GM21515 (cell line): ENCODE results near the gene TRAPPC6A.
A peak's percentile ranks its signal among the peaks of the same experiment; 100 is the strongest.

ENCODE experiments used
- ATAC-seq: cut with Tn5 transposase; IDR thresholded peaks from one replicate; pipeline ENCODE4 v1.9.1; 2021; ENCODE audit not compliant: unreplicated experiment

Gene TRAPPC6A

GRCh38 chr19:45186509-45187334, 8.7 kb upstream of the TRAPPC6A start:
- no peak for ATAC-seq

GRCh38 chr19:45184115-45184514, 6.1 kb upstream of the TRAPPC6A start:
- no peak for ATAC-seq

- no peak for ATAC-seq
Observed at GRCh38 chr19:45182758-45183157, 4.7 kb upstream of the TRAPPC6A start.

- ATAC-seq = no peak
Observed at GRCh38 chr19:45180936-45181335, 2.9 kb upstream of the TRAPPC6A start.

GRCh38 chr19:45179892-45180370, 1.9 kb upstream of the TRAPPC6A start:
- ATAC-seq = no peak

DNA sequence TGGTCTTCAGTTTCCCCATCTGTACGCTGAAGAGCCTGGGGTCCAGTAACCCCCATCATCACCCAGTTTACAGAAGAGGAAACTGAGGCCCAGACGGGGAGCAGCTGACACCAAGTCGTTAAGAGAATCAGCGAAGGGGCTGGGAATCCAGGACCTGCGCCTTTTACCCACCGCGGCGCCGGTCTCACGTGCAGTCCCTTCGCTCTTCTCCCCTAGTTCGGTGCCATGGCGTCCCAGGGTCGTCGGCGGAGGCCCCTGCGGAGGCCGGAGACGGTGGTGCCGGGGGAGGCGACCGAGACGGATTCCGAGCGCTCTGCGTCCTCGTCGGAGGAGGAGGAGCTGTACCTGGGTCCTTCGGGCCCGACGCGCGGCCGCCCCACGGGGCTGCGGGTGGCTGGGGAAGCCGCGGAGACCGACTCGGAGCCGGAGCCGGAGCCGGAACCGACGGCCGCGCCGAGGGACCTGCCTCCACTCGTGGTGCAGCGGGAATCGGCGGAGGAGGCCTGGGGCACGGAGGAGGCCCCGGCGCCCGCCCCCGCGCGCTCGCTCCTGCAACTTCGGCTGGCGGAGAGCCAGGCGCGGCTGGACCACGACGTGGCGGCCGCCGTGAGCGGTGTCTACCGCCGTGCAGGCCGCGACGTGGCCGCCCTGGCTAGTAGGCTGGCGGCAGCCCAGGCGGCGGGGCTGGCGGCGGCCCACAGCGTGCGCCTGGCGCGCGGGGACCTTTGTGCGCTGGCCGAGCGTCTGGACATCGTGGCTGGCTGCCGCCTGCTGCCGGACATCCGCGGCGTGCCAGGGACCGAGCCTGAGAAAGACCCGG, 1.2 kb upstream of the TRAPPC6A start:
- no peak for ATAC-seq

GRCh38 chr19:45178262-45179071, 430 bp upstream of the TRAPPC6A start, which contains the start of gene BLOC1S3:
TSS of gene BLOC1S3 (plus strand) at chr19:45178784. CDS start at chr19:45179297, 513 bp downstream.
- peak; percentile 81 for ATAC-seq

- no peak for ATAC-seq
Observed at GRCh38 chr19:45175515-45176345, 2.3 kb downstream of the TRAPPC6A start.

DNA sequence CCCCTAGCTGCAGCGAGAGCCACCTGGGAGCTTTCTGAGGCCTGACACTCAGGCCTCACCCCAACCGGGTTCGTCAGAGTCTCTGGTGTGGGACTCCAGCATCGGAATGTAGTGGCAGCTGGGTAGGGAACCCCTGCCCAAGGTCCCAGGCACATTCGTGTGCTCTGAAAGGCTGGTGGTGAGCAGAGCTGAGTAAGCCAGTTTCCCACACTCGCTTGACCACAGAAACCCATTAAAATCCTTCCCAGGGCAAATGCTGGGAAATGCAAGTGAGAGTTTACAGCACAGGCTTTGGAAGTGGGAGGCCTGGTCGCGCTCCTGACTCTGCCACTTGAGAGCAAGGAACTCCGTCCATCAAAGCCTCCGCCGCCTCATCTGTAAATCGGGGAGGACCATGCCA, 4.2 kb downstream of the TRAPPC6A start:
- ATAC-seq = no peak

- ATAC-seq = no peak
Observed at GRCh38 chr19:45172611-45173208, 5.3 kb downstream of the TRAPPC6A start.

DNA sequence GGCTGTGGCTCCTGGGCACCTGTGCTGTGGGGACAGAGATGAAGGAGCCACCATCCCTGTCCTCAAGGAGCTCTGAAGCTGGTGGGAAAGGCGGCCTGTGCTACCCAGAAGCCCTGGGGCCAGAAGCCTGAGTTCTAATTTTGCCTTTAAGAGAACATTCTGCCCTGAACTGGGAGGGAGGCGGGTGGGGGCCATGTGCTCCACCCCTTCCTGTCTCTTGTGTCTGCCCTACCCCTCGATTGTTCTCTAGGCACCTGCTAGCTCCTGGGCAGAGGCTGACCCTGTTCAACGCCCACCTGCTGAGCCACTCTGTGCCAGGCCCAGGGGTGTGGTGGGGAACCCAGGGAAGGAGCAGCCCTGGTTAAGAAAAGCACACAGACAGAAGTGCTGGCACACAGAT, 5.9 kb downstream of the TRAPPC6A start:
- no peak for ATAC-seq

DNA sequence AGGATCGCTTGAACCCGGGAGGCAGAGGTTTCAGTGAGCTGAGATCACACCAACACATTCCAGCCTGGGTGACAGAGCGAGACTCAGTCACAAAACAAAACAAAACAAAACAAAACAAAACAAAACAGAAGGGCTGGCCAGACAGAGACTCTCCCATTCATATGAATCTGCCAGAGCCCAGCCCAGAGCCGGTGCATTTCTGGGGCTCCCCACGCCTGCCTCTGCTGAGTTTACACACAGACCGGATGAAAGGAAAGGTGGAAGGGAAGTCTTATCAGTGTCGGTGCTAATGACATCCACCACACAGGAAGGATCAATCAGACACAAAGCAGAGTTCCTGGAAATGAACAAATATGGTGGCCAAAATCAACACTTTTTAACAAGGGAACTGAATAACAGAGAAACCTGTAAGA, 6.8 kb downstream of the TRAPPC6A start:
- ATAC-seq = no peak

DNA sequence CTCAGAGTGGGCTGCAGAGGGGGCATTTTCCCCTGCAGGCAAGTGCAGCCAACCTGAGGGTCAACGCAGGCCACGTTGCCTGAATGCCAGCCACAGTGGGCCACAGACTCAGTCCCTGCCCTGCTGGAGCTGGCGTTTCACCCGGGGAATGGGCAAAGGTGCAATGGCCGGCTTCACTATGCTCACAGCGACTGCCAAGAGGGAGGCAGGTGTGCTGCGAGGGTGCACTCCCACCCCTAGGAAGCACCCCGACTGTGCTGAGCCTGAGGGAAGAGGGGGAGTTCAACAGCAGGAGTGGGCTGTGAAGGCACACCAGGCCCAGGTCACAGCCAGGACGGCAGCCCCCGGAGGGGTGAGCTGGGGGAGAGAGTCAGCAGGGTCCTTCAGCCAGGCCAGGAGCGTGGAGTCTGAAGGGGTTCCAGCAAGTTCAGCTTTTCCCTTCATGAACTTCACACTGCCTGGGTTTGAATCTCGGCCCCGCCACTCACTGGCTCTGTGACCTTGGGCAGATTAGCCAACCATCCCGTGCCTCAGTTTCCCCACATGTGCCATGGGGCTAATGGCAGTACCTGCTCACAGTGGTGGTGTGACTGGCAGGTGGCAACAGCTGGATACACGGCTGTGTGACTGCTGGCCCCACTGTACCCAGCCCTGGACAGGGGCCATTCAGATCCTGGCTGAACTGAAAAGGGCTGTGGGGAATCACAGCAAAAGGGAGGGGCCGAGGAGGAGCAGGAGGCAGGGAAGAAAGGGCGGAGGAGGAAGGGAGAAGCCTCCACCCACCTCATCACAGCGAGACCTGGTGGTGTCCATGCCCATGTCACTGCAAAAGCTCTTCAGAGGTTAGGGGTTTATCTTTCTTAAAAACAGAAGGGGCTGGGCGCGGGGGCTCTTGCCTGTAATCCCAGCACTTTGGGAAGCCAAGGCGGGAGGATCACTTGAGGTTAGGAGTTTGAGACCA, 7.6 kb downstream of the TRAPPC6A start:
- ATAC-seq = no peak

GRCh38 chr19:45169602-45170001, 8.4 kb downstream of the TRAPPC6A start:
- ATAC-seq = no peak

DNA sequence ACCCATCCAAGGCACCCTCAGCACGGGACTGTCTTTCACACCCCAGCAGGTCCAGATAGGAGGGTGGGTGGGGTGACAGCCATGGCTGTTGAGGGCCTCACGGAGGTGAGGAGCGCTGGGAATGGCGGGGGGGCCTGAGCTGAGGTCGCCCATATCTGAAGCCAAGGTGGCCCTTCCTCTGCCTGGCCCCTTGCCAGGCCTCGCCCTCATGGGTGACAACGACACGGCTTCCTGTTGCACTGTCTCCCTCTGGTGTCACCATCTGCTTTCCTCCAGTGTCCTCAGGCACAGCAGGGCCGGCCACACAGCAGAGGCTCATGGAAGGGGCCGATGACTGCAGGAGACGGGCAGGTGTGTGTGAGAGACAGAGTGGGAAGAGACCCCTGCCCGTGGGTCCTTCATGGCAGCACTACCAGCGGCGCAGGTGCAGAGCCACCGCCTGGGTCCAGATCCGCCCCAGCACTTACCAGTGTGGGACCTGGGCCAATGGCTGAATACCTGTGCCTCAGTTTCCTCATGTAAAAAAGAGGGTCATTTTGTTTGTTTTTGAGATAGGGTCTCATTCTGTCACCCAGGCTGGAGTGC, 9.2 kb downstream of the TRAPPC6A start:
- no peak for ATAC-seq

GRCh38 chr19:45166723-45167252, 11.2 kb downstream of the TRAPPC6A start:
- no peak for ATAC-seq

- peak; percentile 61 for ATAC-seq
Observed at GRCh38 chr19:45164577-45165335, 13.3 kb downstream of the TRAPPC6A start.
